K562 (cell line): ENCODE measurements around the gene RUVBL2. TPM values are rescaled to one million over a fixed set of nuclear protein-coding genes. Genes with fewer than 3 reads are reported as not detected.

Experiments used
- AFF1 ChIP-seq, 2 experiments: fragments of 450-650 bp; IDR thresholded peaks; 2 replicates each; pipeline ENCODE4 v1.6.1; 2018; ENCODE audit warnings: mild to moderate bottlenecking in 2 of 2, low read depth in 1 of 2; ENCODE audit not compliant: partially characterized antibody in 2 of 2
- CHD4 ChIP-seq: fragments of 200-600 bp; sonication (generic); IDR thresholded peaks from 3 replicates; pipeline ENCODE4 v1.6.1; 2012; ENCODE audit warnings: low read depth, mild to moderate bottlenecking, mixed read lengths, low read length, inconsistent platforms; ENCODE audit not compliant: insufficient read depth, insufficient replicate concordance, poor library complexity, severe bottlenecking
- DPF2 ChIP-seq: fragments of 450-650 bp; IDR thresholded peaks from 2 replicates; pipeline ENCODE4 v1.6.1; 2016
- ETV1 ChIP-seq: fragments of 450-650 bp; conservative IDR thresholded peaks from 2 replicates; pipeline ENCODE4 v1.6.1; 2016; ENCODE audit warnings: missing genetic modification characterization, control low read depth, low read depth, missing compliant biosample characterization
- HDAC6 ChIP-seq: IDR thresholded peaks from 2 replicates; pipeline ENCODE4 v1.6.1; 2012; ENCODE audit warnings: low read depth, mild to moderate bottlenecking, control low read depth, inconsistent platforms, low read length, moderate library complexity
- KDM2B ChIP-seq: fragments of 250-450 bp; sonication (Bioruptor Pico); IDR thresholded peaks from 2 replicates; pipeline ENCODE4 v1.8.0; 2021; ENCODE audit warnings: mild to moderate bottlenecking, moderate library complexity
- MED1 ChIP-seq: sonication (generic); formaldehyde crosslinking; IDR thresholded peaks from 2 replicates; pipeline ENCODE4 v1.8.1; 2023; ENCODE audit warnings: missing genetic modification reagents, borderline replicate concordance
- MLLT1 ChIP-seq, 2 experiments: fragments of 450-650 bp; IDR thresholded peaks; 2 replicates each; pipeline ENCODE4 v1.6.1; 2016
- NKRF ChIP-seq: fragments of 450-650 bp; IDR thresholded peaks from 2 replicates; pipeline ENCODE4 v1.6.1; 2016; ENCODE audit warnings: borderline replicate concordance
- NR2C2 ChIP-seq, 2 experiments: fragments of 200-800 bp in 1 of 2; sonication (Bioruptor generic) in 1 of 2; sonication (generic) in 1 of 2; formaldehyde crosslinking in 1 of 2; IDR thresholded peaks; 2 replicates each; pipeline versions ENCODE4 v1.6.1 to v1.8.0; 2016 to 2022; ENCODE audit warnings: mild to moderate bottlenecking in 1 of 2, missing compliant biosample characterization in 1 of 2, missing genetic modification characterization in 1 of 2, missing genetic modification reagents in 1 of 2
- POLR2H ChIP-seq: IDR thresholded peaks from 2 replicates; pipeline ENCODE4 v1.6.1; 2016; ENCODE audit warnings: missing genetic modification characterization, low read depth, mild to moderate bottlenecking, control low read depth, missing compliant biosample characterization, moderate library complexity
- RBM15 ChIP-seq: fragments of 200-400 bp; formaldehyde crosslinking; IDR thresholded peaks from 2 replicates; pipeline ENCODE4 v1.6.1; 2018; ENCODE audit warnings: mild to moderate bottlenecking, low read length, moderate library complexity; ENCODE audit not compliant: insufficient read depth
- SMARCE1 ChIP-seq: fragments of 450-650 bp; IDR thresholded peaks from 2 replicates; pipeline ENCODE4 v1.7.1; 2016; ENCODE audit warnings: mild to moderate bottlenecking
- TAF1 ChIP-seq: IDR thresholded peaks from 2 replicates; pipeline ENCODE4 v1.6.1; 2011; ENCODE audit warnings: mild to moderate bottlenecking, low read length, moderate library complexity; ENCODE audit not compliant: insufficient read depth, control insufficient read depth, severe bottlenecking; ENCODE audit errors: extremely low read depth
- ZBTB12 ChIP-seq: fragments of 250-450 bp; sonication (Bioruptor Pico); IDR thresholded peaks from 2 replicates; pipeline ENCODE4 v1.4.0; 2020
- ZNF217 ChIP-seq: sonication (generic); formaldehyde crosslinking; IDR thresholded peaks from 2 replicates; pipeline ENCODE4 v1.8.0; 2022; ENCODE audit warnings: mild to moderate bottlenecking, missing genetic modification reagents
- ZNF76 ChIP-seq: fragments of 250-450 bp; sonication (Bioruptor Pico); IDR thresholded peaks from 2 replicates; pipeline ENCODE4 v1.4.0; 2020; ENCODE audit warnings: mild to moderate bottlenecking, moderate library complexity, borderline replicate concordance
- polyA plus RNA-seq, 8 experiments: library from polyadenylated mRNA; depleted of rRNA in 4 of 8; stranded (reverse) in 5 of 8; unstranded in 3 of 8; fragments of >200 nt; fragmentation: Nextera tagmentation in 2 of 8; fragmentation: Illumina TruSeq in 1 of 8; extraction: Ambion mirVana in 2 of 8; extraction: Trizol in 1 of 8; gene quantifications; 2 replicates each; pipeline versions ENCODE4 v1.2.1 to v1.2.3, GENCODE V29; 2011 to 2014; ENCODE audit warnings: inconsistent platforms in 1 of 8, missing spikeins in 1 of 8
- total RNA-seq, 7 experiments: library from RNA; depleted of rRNA in 6 of 7; stranded (reverse); fragments of >200 nt in 6 of 7; fragmentation: Illumina TruSeq in 2 of 7; extraction: Trizol in 2 of 7; gene quantifications; 2 replicates each; pipeline versions ENCODE4 v1.2.1 to v1.2.3, GENCODE V29; 2011 to 2021; ENCODE audit warnings: low replicate concordance in 1 of 7

RUVBL2 gene
- total and polyA plus RNA-seq, 9 of the 15 experiments (the other 6 are each of a cell fraction or from before 2014, with no cell fraction given), result 71.4 to 453 (median 237) TPM

GRCh38 chr19:48965806-48966540 lies 27.7 kb upstream of the RUVBL2 start (continued):
- TF ChIP-seq NKRF (peak; percentile 67; the same call in 1 of the 2 replicates), MLLT1 (IDR thresholded peaks at IDR 0.05) (peak in 1 of 2 experiments; percentile 7; a peak in 3 of 4 replicates), ZNF76 (CRISPR knock-in tag) (no peak; the same call in 1 of the 2 replicates), POLR2H (tag) (no peak), CHD4 (no peak), HDAC6 (no peak), DPF2 (0 out of 2 replicates have a peak, but pooled peaks have one; percentile 5), KDM2B (no peak), ZNF217 (CRISPR knock-in tag) (no peak), MED1 (0 out of 2 replicates have a peak, but pooled peaks have one; percentile 28), ZBTB12 (CRISPR knock-in tag) (no peak), AFF1 (IDR thresholded peaks at IDR 0.05; ENCODE audit: low read depth in 1 of 2, partially characterized antibody in 2 of 2) (peak in 1 of 2 experiments; percentile 98), ETV1 (no peak), TAF1 (peak; percentile 27), RBM15 (no peak), SMARCE1 (no peak), NR2C2 (CRISPR knock-in tag; IDR thresholded peaks at IDR 0.05) (peak; percentile 70; the same call in 1 of the 2 replicates), NR2C2 (tag; IDR thresholded peaks at IDR 0.05) (peak; percentile 79)
